GM12878 (cell line): ENCODE results near the gene DCC. TPM values are rescaled to one million over a fixed set of nuclear protein-coding genes. Genes with fewer than 3 reads are reported as not detected.

Source experiments
- ATAC-seq: fragments of 200-7000 bp; cut with Tn5 transposase; 3 replicates; pipeline ENCODE4 v1.9.1; 2020; ENCODE audit warnings: mild to moderate bottlenecking, moderate library complexity
- BruUV-seq: library from RNA; stranded (reverse); fragments of 400-500 nt; replicated peaks from 2 replicates; lab custom pipeline; 2021; lab: Mats Ljungman, UMichigan
- CTCF ChIA-PET: fragments of 300-600 bp; sonication (Branson Sonifier 250); formaldehyde crosslinking; extraction: SDS; loops from one replicate; lab custom pipeline; 2021; ENCODE audit warnings: inconsistent platforms; lab: Yijun Ruan, JAX
- POLR2A ChIA-PET: fragments of 350-600 bp; formaldehyde crosslinking; extraction: SDS; loops from one replicate; lab custom pipeline; 2021; ENCODE audit warnings: inconsistent platforms; lab: Charles Lee
- RAD21 ChIA-PET: fragments of 300-600 bp; sonication (Branson Sonifier 250); formaldehyde crosslinking; loops from one replicate; lab custom pipeline; 2023; ENCODE audit warnings: antibody characterized with exemption; ENCODE audit not compliant: unreplicated experiment; lab: Charles Lee
- SMC1A ChIA-PET: fragments of 300-600 bp; sonication (Branson Sonifier 250); formaldehyde crosslinking; loops from one replicate; lab custom pipeline; 2023; ENCODE audit not compliant: unreplicated experiment, uncharacterized antibody; lab: Charles Lee
- DNase-seq: peaks from one replicate; pipeline ENCODE4 v3.0.0-alpha.2; 2011; ENCODE audit warnings: low read depth, low spot score
- FAIRE-seq: peaks from 3 replicates; lab custom pipeline; 2011; peaks lifted over from hg19 to GRCh38; lab: Jason Lieb, UNC
- H2AFZ ChIP-seq: 2 replicates; pipeline ENCODE4 v1.6.0; 2011; ENCODE audit warnings: low read depth, low read length, control low read depth; ENCODE audit not compliant: control insufficient read depth
- H3K27ac ChIP-seq: 2 replicates; pipeline ENCODE4 v1.5.1; 2011; ENCODE audit warnings: control low read depth; ENCODE audit not compliant: control insufficient read depth, insufficient read depth
- H3K27me3 ChIP-seq, 2 experiments: replicated peaks in 1 of 2; 2 replicates each; pipeline versions ENCODE4 v1.6.0 to v1.6.1; 2011; ENCODE audit warnings: low read length in 1 of 2; ENCODE audit not compliant: control insufficient read depth in 2 of 2, insufficient read depth in 2 of 2
- H3K36me3 ChIP-seq, 2 experiments: 2 replicates each; pipeline ENCODE4 v1.5.1; 2011; ENCODE audit warnings: low read length in 1 of 2; ENCODE audit not compliant: control insufficient read depth in 2 of 2, insufficient read depth in 2 of 2
- H3K4me1 ChIP-seq: 2 replicates; pipeline ENCODE4 v1.6.1; 2011; ENCODE audit warnings: mild to moderate bottlenecking, low read length, moderate library complexity, mixed read lengths; ENCODE audit not compliant: control insufficient read depth, insufficient read depth
- H3K4me2 ChIP-seq: 2 replicates; pipeline ENCODE4 v1.6.0; 2011; ENCODE audit warnings: control low read depth; ENCODE audit not compliant: control insufficient read depth, insufficient read depth
- H3K4me3 ChIP-seq: fragments of 200-600 bp; sonication (generic); 2 replicates; pipeline ENCODE4 v1.5.1; 2016
- H3K79me2 ChIP-seq: 2 replicates; pipeline ENCODE4 v1.6.0; 2011; ENCODE audit warnings: low read length; ENCODE audit not compliant: control insufficient read depth, insufficient read depth
- H3K9ac ChIP-seq: 2 replicates; pipeline ENCODE4 v1.8.0; 2011; ENCODE audit warnings: low read length, control low read depth, mixed read lengths; ENCODE audit not compliant: control insufficient read depth, insufficient read depth
- H3K9me3 ChIP-seq: replicated peaks from 3 replicates; pipeline ENCODE4 v1.5.1; 2011; ENCODE audit warnings: mild to moderate bottlenecking, low read length; ENCODE audit not compliant: control insufficient read depth, insufficient read depth
- H4K20me1 ChIP-seq: 2 replicates; pipeline ENCODE4 v1.6.0; 2011; ENCODE audit not compliant: control insufficient read depth, insufficient read depth
- BACH1 ChIP-seq: fragments of 450-650 bp; IDR thresholded peaks from 2 replicates; pipeline ENCODE4 v1.6.1; 2017; ENCODE audit warnings: mild to moderate bottlenecking, borderline replicate concordance
- BHLHE40 ChIP-seq, 2 experiments: fragments of 450-650 bp in 1 of 2; IDR thresholded peaks; 2 replicates each; pipeline ENCODE4 v1.6.1; 2011 to 2017; ENCODE audit warnings: low read depth in 2 of 2, borderline replicate concordance in 1 of 2, improper control_type of control experiment in 1 of 2, low read length in 1 of 2, mild to moderate bottlenecking in 1 of 2
- BRCA1 ChIP-seq: IDR thresholded peaks from 2 replicates; pipeline ENCODE4 v1.6.1; 2011; ENCODE audit warnings: low read depth, low read length, improper control_type of control experiment
- CEBPB ChIP-seq, 2 experiments: fragments of 150-350 bp in 1 of 2; IDR thresholded peaks; 2 replicates each; pipeline ENCODE4 v1.6.1; 2012 to 2014; ENCODE audit warnings: low read depth in 2 of 2, low read length in 2 of 2, borderline replicate concordance in 1 of 2, inconsistent platforms in 1 of 2
- EGR1 ChIP-seq, 2 experiments: IDR thresholded peaks; 1 replicate in 1 of 2; 2 replicates in 1 of 2; pipeline ENCODE4 v1.6.1; 2011 to 2012; ENCODE audit warnings: low read depth in 2 of 2, low read length in 2 of 2, borderline replicate concordance in 1 of 2, mild to moderate bottlenecking in 1 of 2, moderate library complexity in 1 of 2
- JUNB ChIP-seq: IDR thresholded peaks from 2 replicates; pipeline ENCODE4 v1.6.1; 2016; ENCODE audit warnings: antibody characterized with exemption, mild to moderate bottlenecking
- MEF2B ChIP-seq: fragments of 450-650 bp; IDR thresholded peaks from 2 replicates; pipeline ENCODE4 v1.6.1; 2018; ENCODE audit warnings: mild to moderate bottlenecking, moderate library complexity; ENCODE audit not compliant: partially characterized antibody, poor library complexity, severe bottlenecking
- NR2C1 ChIP-seq: fragments of 450-650 bp; IDR thresholded peaks from 2 replicates; pipeline ENCODE4 v1.6.1; 2017; ENCODE audit warnings: antibody characterized with exemption, mild to moderate bottlenecking, moderate library complexity
- SREBF1 ChIP-seq: IDR thresholded peaks from 2 replicates; pipeline ENCODE4 v1.6.1; 2012; ENCODE audit warnings: mild to moderate bottlenecking, low read length
- SREBF2 ChIP-seq: IDR thresholded peaks from 2 replicates; pipeline ENCODE4 v1.6.1; 2012; ENCODE audit warnings: mild to moderate bottlenecking, low read length
- SRF ChIP-seq, 2 experiments: IDR thresholded peaks; 2 replicates each; pipeline ENCODE4 v1.6.1; 2011; ENCODE audit warnings: low read depth in 2 of 2, low read length in 2 of 2, mild to moderate bottlenecking in 1 of 2, moderate library complexity in 1 of 2
- TBL1XR1 ChIP-seq: IDR thresholded peaks from 2 replicates; pipeline ENCODE4 v1.6.1; 2012; ENCODE audit warnings: low read depth, low read length, improper control_type of control experiment
- ZBTB4 ChIP-seq: fragments of 450-650 bp; formaldehyde crosslinking; IDR thresholded peaks from 2 replicates; pipeline ENCODE4 v1.4.0; 2022; ENCODE audit warnings: mild to moderate bottlenecking, moderate library complexity
- ZNF384 ChIP-seq: IDR thresholded peaks from 2 replicates; pipeline ENCODE4 v1.6.1; 2012; ENCODE audit warnings: low read depth, mild to moderate bottlenecking, low read length, improper control_type of control experiment, borderline replicate concordance
- ZSCAN29 ChIP-seq: fragments of 450-650 bp; IDR thresholded peaks from 2 replicates; pipeline ENCODE4 v1.6.1; 2017; ENCODE audit warnings: mild to moderate bottlenecking, moderate library complexity
- WGBS: methylation state at CpG from one replicate; pipeline ENCODE4 v1.1.6; 2016; ENCODE audit warnings: low lambda C conversion rate; ENCODE audit not compliant: insufficient replicate concordance, insufficient coverage; ENCODE audit errors: missing lambda C conversion rate; 5-methylcytosine and 5-hydroxymethylcytosine counted together
- in situ Hi-C: fragments of 300-500 bp; cut with MboI; formaldehyde crosslinking; loops from 9 replicates; pipeline ENCODE4 v1.14.3; 2018; ENCODE audit warnings: mixed read lengths
- intact Hi-C: fragments of 100-400 bp; cut with micrococcal nuclease; formaldehyde crosslinking; loops from one replicate; pipeline ENCODE4 v1.14.2; 2022; ENCODE audit not compliant: unreplicated experiment
- polyA plus RNA-seq, 11 experiments: library from polyadenylated mRNA; depleted of rRNA in 4 of 11; unstranded in 6 of 11; stranded (reverse) in 5 of 11; fragments of >200 nt; fragmentation: Nextera tagmentation in 4 of 11; fragmentation: Illumina TruSeq in 1 of 11; extraction: Ambion mirVana in 4 of 11; extraction: Trizol in 1 of 11; gene quantifications; 1 replicate in 1 of 11; 2 replicates in 10 of 11; pipeline versions ENCODE4 v1.2.1 to v1.2.3, GENCODE V29; 2011 to 2016; ENCODE audit warnings: inconsistent platforms in 2 of 11, missing spikeins in 2 of 11, low read depth in 1 of 11
- total RNA-seq, 4 experiments: library from RNA; depleted of rRNA in 3 of 4; stranded (reverse); fragments of >200 nt in 3 of 4; fragmentation: Illumina TruSeq in 1 of 4; extraction: Trizol in 1 of 4; gene quantifications; 2 replicates each; pipeline versions ENCODE4 v1.2.1 to v1.2.3, GENCODE V29; 2013 to 2021

DCC gene
- total and polyA plus RNA-seq, 10 of the 15 experiments (the other 5 are each of a cell fraction or from before 2014, with no cell fraction given): 0.01 TPM; not detected in 9

GRCh38 chr18:53225567-53226325 lies 885.7 kb downstream of the DCC start:
- Histone ChIP-seq H3K4me2 (no peak overlapping the region), H3K9me3 (no peaks in the 10 kb centered on the region; the same call in 2 of the 3 replicates), H4K20me1 (no peaks in the 10 kb centered on the region), H3K9ac (no peak overlapping the region), H3K4me1 (no peaks in the 10 kb centered on the region), H3K27ac (peak overlapping the region; percentile 13; the same call in 1 of the 2 replicates), H3K36me3 (no peaks in the 10 kb centered on the region), H3K4me3 (no peak overlapping the region), H3K27me3 (no peaks in the 10 kb centered on the region), H2AFZ (no peak overlapping the region), H3K79me2 (no peaks in the 10 kb centered on the region)
- ATAC-seq: no peak
- no TSS peak for BruUV-seq
- 40% methylated on average over 3 of the region's 3 CpGs for WGBS
- ChIA-PET SMC1A (no interaction called here), RAD21 (no interaction called here), POLR2A (no interaction called here), CTCF (no interaction called here)
- intact Hi-C loops (no loop called here), in situ Hi-C loops (no loop called here)
- TF ChIP-seq BHLHE40 (IDR thresholded peaks at IDR 0.05; ENCODE audit: borderline replicate concordance in 1 of 2, low read depth in 2 of 2, low read length in 1 of 2): no peak
- no peak for TF ChIP-seq BACH1
- TF ChIP-seq SREBF2: no peak
- no peak for TF ChIP-seq BRCA1
- no peak for TF ChIP-seq MEF2B
- no peak for TF ChIP-seq NR2C1
- TF ChIP-seq ZBTB4 (CRISPR knock-in tag): no peak
- no peak for TF ChIP-seq ZSCAN29
- no peak for TF ChIP-seq SRF (IDR thresholded peaks at IDR 0.05; ENCODE audit: low read depth in 2 of 2, low read length in 2 of 2)
- no peak for TF ChIP-seq SREBF1
- TF ChIP-seq TBL1XR1: no peak
- no peak for TF ChIP-seq JUNB
- TF ChIP-seq ZNF384: no peak
- TF ChIP-seq CEBPB (IDR thresholded peaks at IDR 0.05; ENCODE audit: borderline replicate concordance in 1 of 2, low read depth in 2 of 2, low read length in 2 of 2): no peak
- TF ChIP-seq EGR1 (IDR thresholded peaks at IDR 0.05; ENCODE audit: borderline replicate concordance in 1 of 2, low read depth in 2 of 2, low read length in 2 of 2): no peak
- DNase-seq: no peak
- no peak for FAIRE-seq
